ENCODE results near the gene DPEP2.

Gene DPEP2

DNA sequence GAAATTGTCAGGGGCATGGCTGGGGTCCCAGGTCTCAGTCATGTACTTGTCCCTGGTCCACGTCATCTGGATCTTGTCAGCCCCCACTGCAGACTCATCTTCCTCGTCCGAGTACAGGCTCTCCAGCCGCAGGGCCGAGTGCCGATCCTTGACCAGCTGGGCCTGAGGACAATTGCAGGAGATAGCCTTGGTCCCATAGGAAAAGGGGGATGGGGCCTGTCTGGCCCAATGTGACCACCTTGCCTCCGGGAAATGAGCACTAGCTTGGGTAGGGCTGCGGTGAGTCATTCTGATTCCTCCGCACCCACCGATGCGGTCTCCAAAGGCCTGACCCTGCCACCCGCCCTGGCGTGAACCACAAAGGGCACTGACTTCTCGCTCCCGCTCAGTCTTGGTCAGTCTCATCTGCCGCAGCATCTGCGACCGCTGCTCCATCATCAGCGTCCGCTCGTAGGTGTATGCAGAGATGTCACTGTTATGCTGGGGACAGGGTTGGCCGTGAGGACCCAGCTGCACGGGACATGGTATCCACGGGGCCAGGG is 53.8 kb downstream of the DPEP2 start:
- H2AFZ ChIP-seq (ENCODE audit: low read length): no peak overlapping the region
- H4K20me1 ChIP-seq (ENCODE audit: insufficient read depth, low read length): no peaks in the 10 kb centered on the region
- no peaks in the 10 kb centered on the region for H3K9me3 ChIP-seq (ENCODE audit: low read length)
- TF ChIP-seq EZH2 (IDR thresholded peaks at IDR 0.05; ENCODE audit: borderline replicate concordance, low read length): no peak
- TF ChIP-seq, protein P1, sequence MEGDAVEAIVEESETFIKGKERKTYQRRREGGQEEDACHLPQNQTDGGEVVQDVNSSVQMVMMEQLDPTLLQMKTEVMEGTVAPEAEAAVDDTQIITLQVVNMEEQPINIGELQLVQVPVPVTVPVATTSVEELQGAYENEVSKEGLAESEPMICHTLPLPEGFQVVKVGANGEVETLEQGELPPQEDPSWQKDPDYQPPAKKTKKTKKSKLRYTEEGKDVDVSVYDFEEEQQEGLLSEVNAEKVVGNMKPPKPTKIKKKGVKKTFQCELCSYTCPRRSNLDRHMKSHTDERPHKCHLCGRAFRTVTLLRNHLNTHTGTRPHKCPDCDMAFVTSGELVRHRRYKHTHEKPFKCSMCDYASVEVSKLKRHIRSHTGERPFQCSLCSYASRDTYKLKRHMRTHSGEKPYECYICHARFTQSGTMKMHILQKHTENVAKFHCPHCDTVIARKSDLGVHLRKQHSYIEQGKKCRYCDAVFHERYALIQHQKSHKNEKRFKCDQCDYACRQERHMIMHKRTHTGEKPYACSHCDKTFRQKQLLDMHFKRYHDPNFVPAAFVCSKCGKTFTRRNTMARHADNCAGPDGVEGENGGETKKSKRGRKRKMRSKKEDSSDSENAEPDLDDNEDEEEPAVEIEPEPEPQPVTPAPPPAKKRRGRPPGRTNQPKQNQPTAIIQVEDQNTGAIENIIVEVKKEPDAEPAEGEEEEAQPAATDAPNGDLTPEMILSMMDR (IDR thresholded peaks at IDR 0.05; ENCODE audit: low read length): no peak
- H3K36me3 ChIP-seq (ENCODE audit: insufficient read depth, low read length): peaks cover 14% of the 10 kb centered on the region; the same call in 1 of the 2 replicates
- no peaks in the 10 kb centered on the region for H3K79me2 ChIP-seq (ENCODE audit: insufficient read depth, low read length)
- no peak overlapping the region for H3K27ac ChIP-seq (ENCODE audit: low read depth, low read length, poor library complexity, severe bottlenecking)
- no peak overlapping the region for H3K9ac ChIP-seq (ENCODE audit: low read length)
- peaks cover 24% of the 10 kb centered on the region for H3K4me1 ChIP-seq (ENCODE audit: insufficient read depth, low read length, severe bottlenecking)
- no peaks in the 10 kb centered on the region for H3F3A ChIP-seq (ENCODE audit: insufficient read depth, low read length)
- no peaks in the 10 kb centered on the region for H3K27me3 ChIP-seq (ENCODE audit: insufficient read depth, low read length)
- H3K9me2 ChIP-seq (ENCODE audit: low read depth, low read length): no peaks in the 10 kb centered on the region
- no peak overlapping the region for H3K4me3 ChIP-seq (ENCODE audit: low read depth, low read length, poor library complexity, severe bottlenecking)
- no peak overlapping the region for H3K4me2 ChIP-seq (ENCODE audit: low read length)

- Histone ChIP-seq H3K4me2 (ENCODE audit: low read length) (no peak overlapping the region), H2AFZ (ENCODE audit: low read length) (no peak overlapping the region), H3K79me2 (ENCODE audit: insufficient read depth, low read length) (no peaks in the 10 kb centered on the region), H3K4me1 (ENCODE audit: insufficient read depth, low read length, severe bottlenecking) (peaks cover 30% of the 10 kb centered on the region), H3K27me3 (ENCODE audit: insufficient read depth, low read length) (no peaks in the 10 kb centered on the region), H3K9ac (ENCODE audit: low read length) (no peak overlapping the region), H3K9me3 (ENCODE audit: low read length) (no peaks in the 10 kb centered on the region), H3K27ac (ENCODE audit: low read depth, low read length, poor library complexity, severe bottlenecking) (peak overlapping the region; percentile 40), H3K9me2 (ENCODE audit: low read depth, low read length) (no peaks in the 10 kb centered on the region), H3K36me3 (ENCODE audit: insufficient read depth, low read length) (peaks cover 14% of the 10 kb centered on the region; the same call in 1 of the 2 replicates), H3F3A (ENCODE audit: insufficient read depth, low read length) (no peaks in the 10 kb centered on the region), H4K20me1 (ENCODE audit: insufficient read depth, low read length) (no peaks in the 10 kb centered on the region), H3K4me3 (ENCODE audit: low read depth, low read length, poor library complexity, severe bottlenecking) (no peak overlapping the region)
- TF ChIP-seq, protein P1 (IDR thresholded peaks at IDR 0.05; ENCODE audit: low read length): no peak
- TF ChIP-seq EZH2 (IDR thresholded peaks at IDR 0.05; ENCODE audit: borderline replicate concordance, low read length): no peak
These were observed 54.4 kb downstream of the DPEP2 start for GRCh38 chr16:67944690-67945391.

DNA sequence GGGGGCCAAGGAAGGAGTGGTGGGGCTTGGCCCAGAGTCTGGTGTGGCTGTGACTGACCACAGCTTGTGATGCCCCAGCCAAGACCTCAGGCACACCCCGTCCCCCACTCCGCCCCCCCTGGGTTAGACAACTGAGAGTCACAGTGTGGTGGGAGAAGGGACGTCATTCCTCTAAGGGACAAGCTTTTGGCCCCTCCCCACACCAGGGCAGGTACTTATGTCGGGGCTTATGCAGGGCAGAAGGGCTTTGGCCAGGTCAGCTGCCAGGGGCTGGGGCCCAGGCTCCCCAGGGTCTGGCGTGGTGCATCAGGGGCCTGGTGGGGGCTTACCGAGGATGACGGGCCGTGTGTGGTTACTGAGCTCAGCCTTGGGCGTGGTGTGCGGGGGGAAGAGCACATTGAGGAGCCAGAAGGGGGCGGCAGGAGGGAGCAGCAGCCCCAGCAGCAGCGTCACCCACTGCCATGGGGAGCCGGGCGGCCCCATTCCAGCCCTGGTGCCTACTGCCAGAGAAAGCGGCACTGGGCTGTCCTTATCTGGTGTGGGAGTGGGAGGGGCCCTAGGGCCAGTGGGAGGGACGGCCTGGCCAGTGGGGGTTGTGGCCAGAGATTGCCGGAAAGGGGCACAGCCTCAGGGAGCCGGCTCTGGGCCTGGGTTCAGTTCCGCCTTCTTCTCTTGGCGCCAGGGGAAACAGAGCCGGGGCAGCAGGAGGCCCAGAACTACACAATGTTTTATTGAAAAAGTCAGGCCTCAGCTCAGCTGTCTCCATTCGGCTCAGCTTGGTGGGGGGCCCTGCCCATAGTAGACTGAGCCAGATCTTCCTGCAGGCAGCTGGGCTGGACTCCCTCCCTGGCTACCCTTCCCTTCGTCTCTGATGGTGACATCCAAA is 55.4 kb downstream of the DPEP2 start, which contains the start of gene LCAT:
Gene LCAT (minus strand): TSS at position 502 of the 886 bp plus-strand sequence. CDS start 19 bp downstream, at position 483.
- no peaks in the 10 kb centered on the region for H3K27me3 ChIP-seq (ENCODE audit: insufficient read depth, low read length)
- H3K79me2 ChIP-seq (ENCODE audit: insufficient read depth, low read length): no peaks in the 10 kb centered on the region
- no peaks in the 10 kb centered on the region for H3F3A ChIP-seq (ENCODE audit: insufficient read depth, low read length)
- peaks cover 39% of the 10 kb centered on the region for H3K4me1 ChIP-seq (ENCODE audit: insufficient read depth, low read length, severe bottlenecking)
- peaks cover 14% of the 10 kb centered on the region; the same call in 1 of the 2 replicates for H3K36me3 ChIP-seq (ENCODE audit: insufficient read depth, low read length)
- H3K9me3 ChIP-seq (ENCODE audit: low read length): no peaks in the 10 kb centered on the region
- H3K4me3 ChIP-seq (ENCODE audit: low read depth, low read length, poor library complexity, severe bottlenecking): no peak within 1 kb of the TSS
- TF ChIP-seq EZH2 (IDR thresholded peaks at IDR 0.05; ENCODE audit: borderline replicate concordance, low read length): no peak
- TF ChIP-seq, protein P1 (IDR thresholded peaks at IDR 0.05; ENCODE audit: low read length): peak; percentile 39; the same call in 1 of the 2 replicates
- H3K9me2 ChIP-seq (ENCODE audit: low read depth, low read length): no peaks in the 10 kb centered on the region
- H3K4me2 ChIP-seq (ENCODE audit: low read length): peak within 1 kb of the TSS; percentile 31; the same call in 1 of the 2 replicates
- H2AFZ ChIP-seq (ENCODE audit: low read length): no peak within 1 kb of the TSS
- H3K9ac ChIP-seq (ENCODE audit: low read length): no peak within 1 kb of the TSS; the same call in 1 of the 2 replicates
- no peaks in the 10 kb centered on the region for H4K20me1 ChIP-seq (ENCODE audit: insufficient read depth, low read length)
- peak within 1 kb of the TSS; percentile 40 for H3K27ac ChIP-seq (ENCODE audit: low read depth, low read length, poor library complexity, severe bottlenecking)
